Left cardiac atrium (tissue), 4 donors: ENCODE results near the gene PIH1D2. TPM values are rescaled to one million over a fixed set of nuclear protein-coding genes. Genes with fewer than 3 reads are reported as not detected.
"Not testable (repeated sequence)": the region's sequence is repeated elsewhere in the genome, so short reads cannot be mapped to it uniquely, and the experiment has no call there.

Experiments used
- ATAC-seq, 2 donors: fragments of 200-7000 bp; cut with Tn5 transposase; one replicate each; pipeline ENCODE4 v1.9.1; 2020; ENCODE audit warnings: mild to moderate bottlenecking in 2 of 2, moderate library complexity in 2 of 2
- DNase-seq: peaks from one replicate; pipeline ENCODE4 v3.0.0-alpha.2; 2020
- intact Hi-C, 2 donors: fragments of 100-400 bp; cut with DNase I; formaldehyde crosslinking; loops; one replicate each; pipeline versions ENCODE4 v1.14.1 to v1.15.1; 2022 to 2023
- total RNA-seq, 2 donors: library from RNA; stranded (reverse); fragmentation: NEBNext Ultra II Directional; extraction: Animal tissue kit (Norgen Biotek cat#: 25700); gene quantifications; one replicate each; pipeline ENCODE4 v1.2.1, GENCODE V29; 2021
- donor health status: DM: no; HTN: yes; CAD: no.
- donor health status: DM: no; HTN: yes; CAD: no; lungs with severe emphysema.
- donor health status: DM: yes; HTN: yes; CAD: no.
- donor health status: Dilated cardiomyopathy.

Gene PIH1D2
- total RNA-seq, 2 donors from 2014 or later: 0.76 to 1.3 TPM

DNA sequence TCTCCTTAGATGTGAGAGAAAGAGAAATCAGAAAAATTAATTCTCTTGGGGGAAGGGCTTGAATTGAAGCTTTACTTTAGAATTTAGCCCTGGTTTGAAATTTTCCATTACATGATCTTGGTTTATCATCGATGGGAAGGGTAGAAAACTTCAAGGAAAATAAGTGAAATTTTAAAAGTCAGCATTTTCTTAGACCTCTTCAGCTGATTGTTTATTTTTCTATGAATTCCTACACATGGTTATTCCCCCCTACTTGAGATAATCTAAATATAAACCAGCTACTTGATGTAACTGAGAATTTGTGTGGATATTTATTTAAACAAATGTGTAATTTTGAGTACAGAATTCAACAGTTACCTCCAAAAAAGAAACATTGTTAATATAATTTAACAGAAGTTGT, 10.9 kb downstream of the PIH1D2 start:
- ATAC-seq (no peak), DNase-seq (no peak)
- intact Hi-C loops: no loop called here

DNA sequence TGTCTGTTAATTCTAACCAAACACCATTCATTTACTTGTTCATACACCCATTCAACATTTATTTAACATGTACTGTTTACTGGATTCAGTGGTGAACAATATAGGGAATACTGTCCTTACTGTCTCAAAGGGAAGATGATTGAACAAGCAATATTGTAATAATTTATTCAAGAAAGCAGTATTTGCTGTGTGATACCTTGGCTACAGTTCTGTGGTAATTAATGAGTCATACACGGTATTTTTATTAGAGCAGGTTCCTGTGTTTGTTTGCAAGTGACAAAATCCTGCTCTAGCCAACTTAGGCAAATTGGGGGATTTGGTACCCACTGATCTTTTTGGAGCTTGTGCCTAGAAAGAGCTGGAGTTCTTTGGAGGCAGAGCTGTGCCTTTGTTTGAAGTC, 15.7 kb downstream of the PIH1D2 start:
- ATAC-seq (no peak), DNase-seq (no peak)
- intact Hi-C loops: no loop called here

DNA sequence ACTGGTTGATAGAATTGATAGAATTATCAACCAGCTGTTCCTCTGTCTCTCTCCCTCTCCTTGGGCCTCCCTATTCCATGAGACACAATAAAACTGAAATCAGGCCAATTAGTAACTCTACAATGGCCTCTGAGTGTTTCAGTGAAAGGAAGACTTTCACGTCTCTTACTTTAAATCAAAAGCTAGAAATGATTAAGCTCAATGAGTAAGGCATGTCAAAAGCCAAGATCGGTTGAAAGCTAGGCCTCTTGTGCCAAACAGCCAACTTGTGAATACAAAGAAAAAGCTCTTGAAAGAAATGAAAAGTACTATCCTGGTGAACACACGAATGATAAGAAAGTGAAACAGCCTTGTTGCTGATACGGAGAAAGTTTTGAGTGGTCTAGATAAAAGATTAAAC, 16.6 kb downstream of the PIH1D2 start:
- intact Hi-C loops: no loop called here
- DNase-seq (no peak), ATAC-seq (no peak)

DNA sequence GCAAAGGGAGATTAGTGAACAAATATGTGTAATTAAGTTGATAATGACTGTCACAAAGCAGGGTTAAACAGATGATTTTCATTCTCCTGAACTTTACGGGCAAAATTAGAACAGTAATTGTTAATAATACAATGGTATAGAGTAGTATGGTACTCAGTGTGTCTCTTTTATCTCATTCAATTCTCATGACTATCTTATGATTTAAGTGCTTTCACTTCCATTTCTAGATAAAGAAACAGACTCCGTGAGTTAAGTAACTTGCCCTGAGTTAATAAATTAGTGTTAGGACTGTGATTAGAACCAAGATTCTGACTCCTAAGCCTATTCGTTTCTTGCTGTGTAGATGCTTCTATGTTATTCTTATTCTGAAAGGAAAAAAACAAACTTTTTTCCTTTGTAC, 22.0 kb downstream of the PIH1D2 start:
- ATAC-seq: no peak

DNA sequence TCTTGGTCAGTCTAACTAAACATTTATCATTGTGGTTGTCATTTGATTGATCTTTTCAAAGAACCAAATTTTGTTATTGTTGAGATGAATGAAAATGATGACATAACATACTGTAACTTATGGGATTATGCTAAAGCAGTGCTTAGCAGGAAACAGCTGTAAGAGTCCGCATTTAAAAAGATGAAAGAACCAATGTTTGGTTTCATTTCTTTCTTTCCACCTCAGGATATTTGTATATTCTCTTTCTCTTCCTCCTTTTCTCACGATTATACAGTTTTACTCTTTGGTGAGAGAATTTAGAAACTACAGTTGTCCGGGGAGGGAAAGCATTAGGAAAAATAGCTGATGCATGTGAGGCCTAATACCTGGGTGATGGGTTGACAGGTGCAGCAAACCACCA, 23.1 kb downstream of the PIH1D2 start:
- intact Hi-C loops: no loop called here
- DNase-seq: no peak
- ATAC-seq: no peak

More for the DNA sequence above, 22.0 kb downstream of the PIH1D2 start:
- DNase-seq: no peak
- intact Hi-C loops: no loop called here

DNA sequence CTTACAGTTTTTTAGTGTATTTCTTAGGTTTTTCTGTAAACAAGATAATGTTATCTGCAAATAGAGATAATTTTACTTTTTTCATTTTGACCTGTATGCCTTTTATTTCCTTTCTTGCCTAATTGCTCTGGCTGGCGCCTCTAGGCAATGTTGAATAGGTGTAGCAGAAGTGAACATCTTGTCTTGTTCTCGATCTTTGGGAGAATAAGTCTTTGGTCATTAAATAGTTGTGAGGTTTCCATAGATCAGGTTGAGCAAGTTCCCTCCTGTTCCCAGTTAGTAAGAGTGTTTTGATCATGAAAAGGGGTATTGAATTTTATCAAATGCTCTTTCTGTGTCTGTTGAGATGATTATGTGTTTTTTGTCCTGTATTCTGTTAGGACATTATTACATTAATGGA, 24.0 kb downstream of the PIH1D2 start:
- DNase-seq: no peak
- no peak for ATAC-seq
- intact Hi-C loops: no loop called here

DNA sequence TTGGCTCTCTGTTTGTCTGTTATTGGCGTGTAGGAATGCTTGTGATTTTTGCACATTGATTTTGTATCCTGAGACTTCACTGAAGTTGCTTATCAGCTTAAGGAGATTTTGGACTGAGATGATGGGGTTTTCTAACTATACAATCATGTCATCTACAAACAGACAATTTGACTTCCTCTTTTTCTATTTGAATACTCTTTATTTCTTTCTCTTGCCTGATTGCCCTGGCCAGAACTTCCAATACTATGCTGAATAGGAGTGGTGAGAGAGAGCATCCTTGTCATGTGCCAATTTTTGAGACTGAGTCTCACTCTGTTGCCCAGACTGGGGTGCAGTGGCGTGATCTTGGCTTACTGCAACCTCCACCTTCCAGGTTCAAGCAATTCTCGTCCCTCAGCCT, 25.6 kb downstream of the PIH1D2 start:
- intact Hi-C loops, ATAC-seq: not testable (repeated sequence)

DNA sequence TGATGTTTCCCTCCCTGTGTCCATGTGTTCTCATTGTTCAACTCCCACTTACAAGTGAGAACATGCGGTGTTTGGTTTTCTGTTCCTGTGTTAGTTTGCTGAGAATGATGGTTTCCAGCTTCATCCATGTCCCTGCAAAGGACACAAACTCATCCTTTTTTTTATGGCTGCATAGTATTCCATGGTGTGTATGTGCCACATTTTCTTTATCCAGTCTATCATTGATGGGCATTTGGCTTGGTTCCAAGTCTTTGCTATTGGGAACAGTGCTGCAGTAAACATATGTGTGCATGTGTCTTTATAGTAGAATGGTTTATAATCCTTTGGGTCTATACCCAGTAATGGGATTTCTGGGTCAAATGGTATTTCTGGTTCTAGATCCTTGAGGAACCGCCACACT, 27.2 kb downstream of the PIH1D2 start:
- DNase-seq, ATAC-seq, intact Hi-C loops: not testable (repeated sequence)

More for the DNA sequence above, 25.6 kb downstream of the PIH1D2 start:
- DNase-seq: not testable (repeated sequence)

DNA sequence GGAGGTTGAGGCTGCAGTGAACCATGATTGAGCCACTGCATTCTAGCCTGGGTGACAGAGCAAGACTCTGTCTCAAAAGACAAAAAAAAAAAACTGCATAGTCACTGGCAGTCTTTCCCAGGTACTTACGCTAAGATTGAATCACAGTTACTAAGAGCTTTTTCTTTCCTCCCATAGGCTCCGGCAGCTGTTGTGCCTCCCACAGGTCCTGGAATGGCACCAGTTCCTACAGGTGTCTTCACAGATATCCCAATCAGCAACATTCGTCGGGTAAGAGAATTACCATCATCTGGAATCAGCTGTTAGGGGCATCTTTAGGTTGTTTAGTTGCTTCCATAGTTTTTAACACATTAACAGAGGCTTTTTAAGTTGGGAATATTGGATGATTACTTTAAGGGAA, 28.9 kb downstream of the PIH1D2 start:
- no peak for DNase-seq
- ATAC-seq: no peak
- intact Hi-C loops: no loop called here

DNA sequence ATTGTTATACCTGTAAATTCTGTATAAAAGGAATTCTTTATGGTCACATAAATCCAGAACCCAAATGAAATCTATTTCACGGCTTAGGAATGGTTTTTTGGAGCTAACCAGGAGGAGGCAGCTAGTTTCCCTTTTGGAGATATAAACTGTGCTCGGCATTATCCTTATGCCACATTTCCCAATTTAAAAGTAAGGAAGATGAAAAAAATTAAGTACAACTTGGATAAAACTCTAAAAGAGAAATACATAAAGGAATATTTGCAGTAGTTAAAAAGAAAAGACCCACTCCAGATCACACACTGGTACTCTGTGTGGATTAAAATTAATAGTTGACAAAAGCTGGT, 30.9 kb downstream of the PIH1D2 start:
- DNase-seq (no peak), ATAC-seq (no peak)
- intact Hi-C loops: no loop called here

DNA sequence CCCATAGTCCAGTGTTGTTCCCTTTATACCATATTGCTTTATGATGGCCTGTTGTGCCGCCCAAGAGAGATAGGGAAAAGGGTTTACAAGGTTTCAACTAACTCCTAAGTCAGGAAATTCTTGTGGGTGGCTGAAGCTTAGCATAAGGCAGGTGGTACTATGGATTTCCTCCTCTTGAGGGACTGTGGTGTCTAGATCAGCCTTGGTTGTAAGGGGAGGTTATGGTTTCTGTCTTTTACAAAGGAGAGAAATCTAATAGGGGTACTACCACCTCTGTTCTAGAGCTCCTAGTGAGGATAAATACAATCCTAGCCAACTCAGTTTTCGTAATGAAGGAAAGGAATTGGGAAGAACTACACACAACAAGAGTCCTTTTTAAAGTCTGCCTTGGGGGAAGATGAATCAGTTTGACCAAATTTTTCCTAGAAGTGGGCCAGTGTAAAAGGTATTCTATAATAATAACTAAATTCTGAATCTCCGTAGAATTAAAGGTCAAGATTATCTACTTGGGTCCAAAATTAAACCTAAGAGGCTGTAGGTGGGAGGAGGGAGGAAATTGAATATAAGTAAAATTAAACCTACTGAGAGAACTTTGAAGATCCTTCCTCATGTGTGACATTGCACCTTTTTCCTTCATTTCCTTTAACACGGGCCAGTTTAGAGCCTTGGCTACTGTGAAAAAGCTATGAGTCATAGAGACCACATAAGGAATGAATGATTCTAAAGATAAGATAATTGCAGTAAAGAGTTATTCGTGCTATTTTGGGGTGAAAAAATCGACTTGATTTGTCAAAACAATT, 31.5 kb downstream of the PIH1D2 start:
- intact Hi-C loops: no loop called here
- DNase-seq (no peak), ATAC-seq (no peak)

DNA sequence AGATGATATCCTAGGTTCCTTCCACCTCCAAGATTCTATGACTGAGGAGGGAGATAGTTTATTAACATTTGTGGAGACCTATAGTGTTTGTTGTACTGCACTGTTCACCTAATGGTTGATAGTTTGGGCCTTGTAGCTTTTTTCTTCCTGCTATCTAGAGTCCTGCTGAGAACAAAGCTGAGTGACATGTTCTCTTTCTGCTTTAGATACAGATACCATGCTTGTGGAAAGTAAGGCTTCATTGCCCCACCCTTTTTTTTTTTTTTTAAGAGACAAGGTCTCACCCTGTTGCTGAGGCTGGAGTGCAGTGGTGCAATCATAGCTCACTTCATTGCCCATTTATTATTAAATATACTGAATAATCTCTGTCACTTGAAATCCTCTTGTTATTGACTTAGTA, 36.3 kb downstream of the PIH1D2 start:
- ATAC-seq (no peak), DNase-seq (no peak)
- intact Hi-C loops: no loop called here

DNA sequence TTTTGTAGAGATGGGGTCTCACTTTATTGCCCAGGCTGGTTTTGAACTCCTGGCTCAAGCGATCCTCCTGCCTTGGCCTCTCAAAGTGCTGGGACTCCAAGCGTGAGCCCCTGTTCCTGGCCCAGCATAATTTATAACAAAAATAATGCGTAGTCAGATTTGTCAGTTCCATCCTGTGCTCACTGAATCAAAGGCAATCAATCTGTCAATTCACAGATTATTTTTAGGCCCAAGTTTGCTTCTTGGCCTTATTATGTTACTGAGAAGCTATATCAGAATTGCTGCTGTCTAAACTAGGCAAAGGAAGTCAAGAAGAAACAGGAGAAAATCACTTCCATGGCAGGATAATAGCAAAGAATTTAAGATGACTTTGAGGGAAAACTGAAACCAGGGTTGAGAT, 39.9 kb downstream of the PIH1D2 start:
- ATAC-seq (no peak), DNase-seq (no peak)
- intact Hi-C loops: no loop called here

DNA sequence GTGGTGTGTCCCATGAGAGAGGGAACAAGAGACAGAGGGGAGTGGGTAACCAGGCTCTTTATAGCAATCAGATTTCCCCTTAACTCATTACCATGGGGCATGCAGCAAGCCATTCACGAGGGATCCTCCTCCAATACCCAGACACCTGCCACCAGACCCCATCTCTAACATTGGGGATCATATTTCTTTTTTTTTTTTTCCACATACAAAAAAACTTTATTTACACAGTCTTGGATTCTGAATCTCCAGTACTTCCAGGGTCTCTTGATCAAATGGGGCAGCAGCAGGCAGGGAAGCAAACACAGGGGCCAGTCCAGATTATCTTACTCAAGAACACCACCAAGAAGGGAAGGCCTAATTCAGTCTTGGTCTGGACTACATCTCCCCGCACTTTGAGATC, 44.4 kb downstream of the PIH1D2 start:
- ATAC-seq (no peak), DNase-seq (no peak)
- intact Hi-C loops: no loop called here

DNA sequence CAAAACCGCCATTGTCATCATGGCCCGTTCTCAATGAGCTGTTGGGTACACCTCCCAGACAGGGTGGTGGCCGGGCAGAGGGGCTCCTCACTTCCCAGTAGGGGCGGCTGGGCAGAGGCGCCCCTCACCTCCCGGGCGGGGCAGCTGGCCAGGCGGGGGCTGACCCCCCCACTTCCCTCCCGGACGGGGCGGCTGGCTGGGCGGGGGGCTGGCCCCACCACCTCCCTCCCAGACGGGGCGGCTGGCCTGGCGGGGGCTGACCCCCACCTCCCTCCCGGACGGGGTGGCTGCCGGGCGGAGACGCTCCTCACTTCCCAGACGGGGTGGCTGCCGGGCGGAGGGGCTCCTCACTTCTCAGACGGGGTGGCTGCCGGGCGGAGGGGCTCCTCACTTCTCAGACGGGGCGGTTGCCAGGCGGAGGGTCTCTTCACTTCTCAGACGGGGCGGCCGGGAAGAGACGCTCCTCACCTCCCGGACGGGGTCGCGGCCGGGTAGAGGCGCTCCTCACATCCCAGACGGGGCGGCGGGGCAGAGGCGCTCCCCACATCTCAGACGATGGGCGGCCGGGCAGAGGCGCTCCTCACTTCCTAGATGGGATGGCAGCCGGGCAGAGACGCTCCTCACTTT, 46.9 kb downstream of the PIH1D2 start:
- DNase-seq, intact Hi-C loops, ATAC-seq: not testable (repeated sequence)

DNA sequence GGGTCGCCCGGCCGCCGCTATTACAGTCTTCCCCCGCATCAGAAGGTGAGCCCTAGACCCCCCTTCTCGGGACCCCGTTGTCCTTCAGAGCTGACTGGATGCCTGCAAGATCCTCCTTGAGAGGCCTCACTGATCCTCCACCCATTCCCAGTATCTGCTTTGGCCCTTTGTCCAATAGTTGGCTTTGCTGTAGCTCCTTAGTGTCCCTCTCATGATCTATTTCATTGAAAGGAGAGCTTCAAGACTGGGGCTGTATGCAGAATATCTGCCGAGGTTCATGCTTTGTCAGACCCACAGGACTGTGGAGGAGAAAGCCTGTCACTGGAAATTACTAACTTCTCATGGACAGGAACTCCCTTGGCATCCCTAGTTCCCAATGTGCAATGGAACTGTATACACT, 48.1 kb downstream of the PIH1D2 start:
- ATAC-seq: peak; percentile 23 to 30
- no peak for DNase-seq
- intact Hi-C loops: no loop called here

DNA sequence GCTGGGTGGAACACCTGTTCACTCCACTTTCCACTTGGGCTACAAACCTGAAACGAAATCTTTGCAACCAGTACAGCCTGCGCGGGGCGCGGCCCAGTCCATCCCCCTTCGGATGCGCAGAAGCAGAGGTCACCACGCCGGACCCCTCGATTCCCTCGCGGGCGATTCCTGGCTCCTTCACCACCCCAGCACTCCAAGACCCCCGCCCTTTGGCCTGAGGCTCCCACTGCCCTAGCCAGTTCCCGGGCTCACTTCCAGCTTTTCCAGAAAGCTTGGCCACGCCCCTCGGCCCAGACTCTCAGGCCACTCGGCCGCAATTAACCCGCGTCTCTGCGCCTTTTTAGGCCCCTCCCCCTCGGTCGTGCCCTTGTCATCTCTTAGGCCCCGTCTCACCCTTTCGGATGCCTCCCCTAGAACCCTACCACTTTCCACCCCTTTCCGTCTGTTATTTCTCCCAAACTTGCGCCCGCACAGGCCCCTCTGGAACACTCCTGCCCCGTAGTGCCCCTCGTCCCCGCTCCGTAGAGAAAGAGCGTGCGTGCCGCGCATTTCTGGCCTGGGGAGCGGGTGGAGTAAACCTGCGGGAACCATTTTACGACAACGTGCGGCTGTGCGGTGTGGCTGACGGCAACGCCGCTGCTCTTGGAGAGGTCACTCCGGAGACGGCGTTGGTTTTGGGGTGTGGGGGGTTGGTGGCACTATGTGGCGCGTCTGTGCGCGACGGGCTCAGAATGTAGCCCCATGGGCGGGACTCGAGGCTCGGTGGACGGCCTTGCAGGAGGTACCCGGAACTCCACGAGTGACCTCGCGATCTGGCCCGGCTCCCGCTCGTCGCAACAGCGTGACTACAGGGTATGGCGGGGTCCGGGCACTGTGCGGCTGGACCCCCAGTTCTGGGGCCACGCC, 48.8 kb downstream of the PIH1D2 start, which contains the start of gene DLAT:
Gene DLAT, plus strand, starts transcription at position 636 of the 906 bp plus-strand sequence. Its CDS starts 65 bp downstream, at position 701.
- DNase-seq (peak; percentile 92), ATAC-seq (peak; percentile 93 to 95)
- intact Hi-C loops: no loop called here

DNA sequence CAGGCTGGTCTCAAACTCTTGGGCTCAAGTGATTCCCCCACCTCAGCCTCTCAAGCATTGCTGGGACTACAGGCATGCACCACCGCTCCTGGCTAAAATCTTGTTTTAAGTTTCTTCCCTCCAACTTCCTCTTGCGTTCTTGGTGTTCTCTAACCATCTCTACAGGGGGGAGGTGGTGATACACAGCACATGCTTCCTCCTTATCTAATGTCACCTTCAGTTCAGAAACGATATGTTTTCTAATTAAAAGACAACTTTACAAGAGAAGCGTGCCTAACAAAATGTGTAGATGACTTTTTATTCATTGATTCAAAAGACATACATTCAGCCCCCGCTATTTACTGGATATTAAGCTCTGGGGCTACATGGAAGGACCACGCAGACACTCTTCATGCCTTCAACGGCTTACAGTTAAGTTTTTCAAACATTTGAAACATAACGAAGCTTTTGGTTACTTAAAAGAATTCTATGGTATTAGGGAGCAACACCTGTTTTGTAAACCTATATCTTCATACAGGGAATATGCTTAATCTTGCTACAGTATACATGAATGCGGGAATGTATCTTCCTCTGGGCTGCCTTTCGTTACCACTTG, 49.5 kb downstream of the PIH1D2 start:
- intact Hi-C loops: no loop called here
- ATAC-seq: peak in 1 of 2 donors; percentile 15

DNA sequence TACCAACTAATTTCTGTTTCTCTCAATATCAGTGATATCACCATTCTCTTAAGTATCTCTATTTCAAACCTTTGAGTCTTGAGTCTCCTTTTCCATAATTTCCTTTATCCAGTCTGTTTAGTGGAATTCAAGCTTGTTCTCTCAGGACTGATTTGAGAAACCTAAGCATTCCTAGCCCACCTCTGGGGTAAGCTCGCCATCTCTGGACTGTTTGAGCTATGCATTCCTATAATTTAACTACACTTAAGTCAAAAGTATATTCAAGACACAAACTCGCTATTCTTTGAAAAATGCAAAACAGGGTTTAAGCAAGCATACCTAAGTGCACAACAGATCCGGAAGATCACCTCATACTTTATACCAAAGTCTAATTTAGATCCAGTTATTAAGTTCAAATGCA, 50.7 kb downstream of the PIH1D2 start:
- ATAC-seq: no peak
- no peak for DNase-seq
- intact Hi-C loops: no loop called here

More for the DNA sequence above, 49.5 kb downstream of the PIH1D2 start:
- no peak for DNase-seq
